HCEC 1CT (cell line): ENCODE results near the gene IQCE.
A peak's percentile ranks its signal among the peaks of the same experiment; 100 is the strongest.
"Not testable (repeated sequence)": the region's sequence is repeated elsewhere in the genome, so short reads cannot be mapped to it uniquely, and the experiment has no call there.

Source experiments
- DNase-seq: peaks from one replicate; pipeline ENCODE4 v3.0.0-alpha.2; 2017

IQCE gene

DNA sequence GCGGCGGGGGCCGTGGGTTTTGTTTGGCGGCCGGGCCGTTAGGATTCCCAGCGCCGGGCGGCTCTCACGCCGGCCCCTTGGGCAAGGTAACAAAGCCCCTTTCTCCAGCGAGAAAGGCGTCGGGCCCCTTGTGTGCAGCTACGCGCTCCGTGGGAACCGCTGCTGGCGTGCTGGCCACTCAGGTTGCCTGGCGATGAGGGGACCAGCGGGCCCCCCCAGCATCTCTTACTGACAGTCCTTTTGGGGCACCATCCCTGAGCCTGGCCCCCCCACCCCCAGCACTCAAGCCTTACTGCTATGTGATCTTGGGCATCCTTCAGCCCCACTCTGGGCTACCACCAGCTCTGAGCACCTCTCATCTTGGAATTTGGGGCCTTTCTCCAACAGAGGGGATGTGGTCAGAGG, 37.4 kb upstream of the IQCE start:
- DNase-seq = no peak

DNA sequence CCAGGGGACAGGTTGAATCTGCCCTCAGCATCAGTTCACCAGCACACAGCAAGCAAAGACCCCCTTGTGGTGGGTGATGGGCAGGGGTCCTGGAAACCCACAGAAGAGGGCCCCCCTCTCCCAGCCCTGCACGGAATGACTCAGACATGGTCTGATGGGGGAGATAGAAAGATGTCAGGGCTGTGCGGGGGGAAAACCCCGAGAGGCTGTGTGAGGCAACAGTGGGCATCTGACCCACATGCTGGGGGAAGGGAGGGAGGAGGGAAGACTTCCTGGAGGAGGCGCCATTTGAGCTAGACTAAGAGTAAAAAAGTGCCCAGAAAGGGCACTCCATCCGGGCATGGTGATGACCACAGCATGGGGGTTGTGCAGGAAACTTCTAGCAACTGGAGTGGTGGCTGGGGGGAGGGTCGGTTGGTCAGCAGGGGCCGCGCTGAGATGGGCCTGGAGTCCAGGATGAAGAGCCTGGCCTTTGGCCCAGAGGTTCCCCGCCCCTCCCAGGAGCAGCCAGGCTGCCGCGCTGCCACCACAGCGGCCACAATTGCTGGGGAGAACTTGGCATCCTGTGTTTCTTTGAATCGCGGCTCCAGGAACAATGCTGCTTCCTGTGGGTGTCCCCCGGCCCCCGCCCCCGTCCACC, 36.7 kb upstream of the IQCE start:
- DNase-seq = no peak

DNA sequence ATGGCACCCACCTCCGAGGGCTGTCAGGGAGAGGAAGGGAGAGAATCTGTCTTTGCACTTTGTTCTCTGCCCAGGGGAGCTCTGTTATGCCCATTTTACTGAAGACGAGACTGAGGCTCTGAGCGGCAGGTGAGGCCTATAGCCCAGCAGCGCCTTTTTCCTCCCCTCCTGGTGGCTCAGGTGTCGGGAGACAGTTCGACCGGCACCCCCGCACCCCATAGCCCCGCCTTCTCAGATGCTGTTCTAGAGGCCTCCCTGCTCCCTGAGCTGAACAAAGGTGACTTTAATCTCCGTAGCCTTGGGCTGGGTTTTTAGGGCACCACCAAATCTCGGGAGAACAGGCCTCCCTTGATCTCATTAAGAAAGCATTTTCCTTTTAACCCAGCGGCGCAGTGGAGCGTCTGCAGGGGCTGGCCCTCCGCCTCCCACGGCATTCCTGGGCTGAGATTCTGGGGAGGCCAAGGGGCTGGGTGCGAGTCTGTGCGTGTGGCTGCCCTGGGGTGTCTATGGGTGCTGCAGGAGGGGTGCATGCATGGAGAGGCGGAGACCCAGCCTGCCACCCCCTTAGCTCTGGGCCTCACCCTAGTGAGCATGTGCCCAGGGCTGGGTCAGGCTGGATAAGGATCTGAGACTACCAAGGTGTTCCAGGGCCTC, 35.9 kb upstream of the IQCE start:
- DNase-seq = no peak

DNA sequence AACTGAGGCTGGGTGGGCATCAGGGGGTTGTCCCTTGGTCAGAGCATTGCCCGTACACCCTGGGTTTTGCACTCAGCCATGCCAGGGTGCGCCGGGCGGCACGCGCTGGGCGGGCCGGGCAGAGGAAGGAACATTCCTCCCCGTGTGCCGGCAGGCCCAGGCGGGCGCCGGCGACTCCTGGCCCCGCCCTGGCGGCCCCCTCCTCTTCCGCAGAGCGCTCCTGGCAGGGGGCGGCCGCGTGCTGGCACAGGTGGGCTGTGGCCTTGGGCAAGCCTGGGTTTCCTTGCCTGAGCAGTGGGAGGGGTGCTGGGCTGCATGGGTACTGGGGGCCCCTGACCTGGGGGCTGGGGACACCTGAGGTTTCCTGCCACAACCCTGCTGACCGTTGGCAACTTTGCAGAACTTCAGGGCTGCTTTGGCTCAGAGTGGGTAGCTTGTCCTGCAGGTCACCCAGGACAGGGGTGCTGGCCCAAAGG, 35.3 kb upstream of the IQCE start:
- DNase-seq = no peak

DNA sequence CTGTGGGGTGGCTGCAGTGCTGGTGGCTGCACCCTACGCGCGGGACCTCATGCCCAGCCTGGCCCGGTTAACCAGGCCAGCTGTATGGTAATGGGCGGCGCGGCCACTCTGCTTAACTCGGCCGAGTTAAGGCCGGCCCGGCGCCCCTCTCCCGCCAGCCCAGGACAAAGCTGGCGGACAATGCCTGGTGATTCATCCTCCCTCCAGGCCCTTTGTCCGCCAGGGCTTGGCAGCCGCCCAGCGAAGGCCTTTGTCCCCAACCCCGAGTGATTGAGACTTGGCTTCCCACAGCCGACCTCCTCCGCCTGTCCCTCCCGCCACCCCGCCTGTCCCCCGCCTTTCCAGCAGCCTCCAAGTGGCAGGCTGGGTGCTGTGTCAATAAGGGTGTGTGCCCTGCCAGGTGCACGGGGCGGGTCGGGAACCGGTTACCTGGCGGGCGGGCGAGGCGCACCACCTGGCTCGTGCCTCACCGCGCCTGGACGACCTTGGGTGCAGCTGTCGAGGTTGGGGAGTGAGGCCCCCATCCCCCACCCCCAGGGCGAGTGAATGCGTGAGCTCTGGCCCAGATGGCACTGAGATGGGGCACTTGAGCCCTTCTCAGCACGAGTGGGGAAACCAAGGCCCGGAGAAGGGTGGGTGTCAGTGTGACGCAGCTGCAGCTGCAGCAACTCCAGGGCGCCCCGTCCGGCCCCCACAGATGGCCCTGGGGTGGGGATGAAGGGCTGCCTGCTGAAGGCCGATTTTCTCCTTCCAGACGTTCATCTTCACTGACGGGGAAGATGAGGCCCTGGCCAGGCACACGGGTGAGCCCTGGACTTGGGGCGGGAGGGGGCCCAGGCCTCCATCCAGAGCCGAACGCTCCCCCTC, 34.6 kb upstream of the IQCE start:
- no peak for DNase-seq

DNA sequence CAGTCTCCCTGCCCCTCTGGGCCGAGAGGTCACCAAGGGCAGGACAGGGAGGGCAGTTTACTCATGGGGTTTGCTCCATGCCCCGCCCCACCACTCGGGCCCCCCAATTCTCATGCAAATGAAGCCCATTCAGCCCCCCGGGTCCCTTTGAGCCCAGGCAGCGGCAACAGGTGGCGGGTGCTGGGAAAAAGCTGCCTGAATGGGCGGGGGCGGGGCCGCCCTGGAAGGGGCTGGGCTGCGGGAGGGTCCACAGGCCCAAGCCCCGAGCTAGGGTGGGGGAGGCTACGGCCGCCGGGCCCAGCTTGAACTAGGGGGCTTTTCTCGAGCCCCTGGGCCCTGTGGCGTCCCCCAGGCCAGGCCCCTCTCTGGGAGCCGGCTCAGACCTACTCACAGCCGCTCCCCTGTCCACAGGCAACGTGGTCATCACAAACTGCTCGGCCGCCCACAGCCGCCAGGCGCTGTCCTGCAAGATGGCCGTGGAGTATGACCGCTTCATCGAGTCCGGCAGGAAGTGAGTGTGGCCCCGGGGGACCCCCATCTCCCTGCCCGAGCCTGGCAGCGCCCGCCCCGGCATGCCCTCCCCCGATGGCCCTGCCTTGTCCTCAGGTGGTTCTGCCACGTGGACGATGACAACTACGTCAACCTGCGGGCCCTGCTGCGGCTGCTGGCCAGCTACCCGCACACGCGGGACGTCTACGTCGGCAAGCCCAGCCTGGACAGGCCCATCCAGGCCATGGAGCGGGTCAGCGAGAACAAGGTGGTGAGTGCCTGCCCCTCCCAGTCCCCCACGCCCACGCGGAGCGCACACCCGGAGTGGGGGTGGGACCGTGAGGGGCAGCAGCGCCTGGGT, 33.7 kb upstream of the IQCE start:
- no peak for DNase-seq

DNA sequence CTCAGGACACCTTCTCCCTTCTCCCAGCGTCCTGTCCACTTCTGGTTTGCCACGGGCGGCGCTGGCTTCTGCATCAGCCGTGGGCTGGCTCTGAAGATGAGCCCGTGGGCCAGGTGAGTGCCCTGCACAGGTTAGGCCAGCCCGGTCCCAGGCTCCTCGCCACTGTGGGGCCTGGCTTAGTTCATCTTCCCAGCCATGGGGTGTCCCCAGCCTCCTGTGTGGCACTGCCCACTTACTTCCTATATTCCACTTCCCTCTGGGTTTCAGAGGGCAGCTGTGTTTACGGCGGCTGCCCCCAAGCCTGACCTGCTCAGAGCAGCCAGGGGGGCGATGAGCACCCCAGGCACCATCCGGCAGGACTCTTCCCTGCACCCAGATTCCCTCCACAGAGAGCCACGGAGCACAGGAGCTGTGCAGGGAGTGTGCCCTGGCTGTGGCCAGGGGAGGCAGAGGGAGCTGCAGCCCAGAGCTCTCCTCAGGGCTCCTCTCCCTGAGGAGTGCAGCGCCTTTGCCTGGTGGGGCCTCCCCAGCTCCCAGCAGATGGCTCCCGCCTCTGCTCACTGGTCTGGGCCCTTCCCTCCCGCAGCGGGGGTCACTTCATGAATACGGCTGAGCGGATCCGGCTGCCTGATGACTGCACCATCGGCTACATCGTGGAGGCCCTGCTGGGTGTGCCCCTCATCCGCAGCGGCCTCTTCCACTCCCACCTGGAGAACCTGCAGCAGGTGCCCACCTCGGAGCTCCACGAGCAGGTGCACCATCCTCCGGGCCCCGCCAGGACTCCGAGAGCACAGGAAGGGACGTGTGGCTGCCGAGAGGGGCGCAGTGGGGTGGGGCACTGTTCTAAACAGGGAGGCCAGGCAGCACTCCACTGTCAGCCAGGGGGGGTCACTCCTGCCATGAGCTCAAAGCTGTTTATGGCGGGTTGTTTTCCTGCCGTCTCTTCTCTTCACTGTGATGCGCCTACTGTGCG, 32.8 kb upstream of the IQCE start:
- DNase-seq = no peak

DNA sequence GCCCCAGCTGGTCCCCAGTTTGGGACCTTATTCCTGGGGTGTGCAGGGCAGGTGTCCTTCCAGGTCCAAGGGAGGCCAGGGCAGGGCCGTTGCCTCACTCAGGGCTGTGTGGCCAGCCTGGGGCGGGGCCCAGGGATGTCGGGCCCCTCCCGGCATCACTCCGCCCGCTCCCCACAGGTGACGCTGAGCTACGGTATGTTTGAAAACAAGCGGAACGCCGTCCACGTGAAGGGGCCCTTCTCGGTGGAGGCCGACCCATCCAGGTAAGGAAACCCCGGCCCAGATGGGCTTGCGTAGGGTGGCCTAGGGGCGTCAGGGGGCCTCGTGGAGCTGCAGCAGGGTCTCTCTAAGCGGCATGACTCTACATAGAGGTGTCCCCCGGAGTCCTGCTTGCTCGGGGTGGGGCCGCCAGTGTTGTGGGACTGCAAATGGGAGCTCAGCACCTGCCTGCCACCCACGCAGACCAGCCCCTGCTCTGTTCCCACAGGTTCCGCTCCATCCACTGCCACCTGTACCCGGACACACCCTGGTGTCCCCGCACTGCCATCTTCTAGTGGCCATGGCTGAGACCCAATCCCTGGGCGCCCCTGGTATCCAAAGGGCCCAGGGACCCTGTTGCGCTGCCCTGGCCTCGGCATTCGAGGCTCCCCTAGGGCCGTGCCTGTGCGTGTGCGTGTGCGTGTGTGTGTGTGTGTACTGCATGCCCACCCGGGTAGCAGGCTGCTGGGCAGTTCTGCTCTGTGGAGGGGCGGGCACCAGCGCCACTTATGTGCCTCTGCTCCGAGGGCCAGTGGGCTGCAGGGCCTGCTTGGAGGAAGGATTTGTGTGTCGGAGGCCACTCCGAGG, 31.9 kb upstream of the IQCE start:
- DNase-seq = no peak

DNA sequence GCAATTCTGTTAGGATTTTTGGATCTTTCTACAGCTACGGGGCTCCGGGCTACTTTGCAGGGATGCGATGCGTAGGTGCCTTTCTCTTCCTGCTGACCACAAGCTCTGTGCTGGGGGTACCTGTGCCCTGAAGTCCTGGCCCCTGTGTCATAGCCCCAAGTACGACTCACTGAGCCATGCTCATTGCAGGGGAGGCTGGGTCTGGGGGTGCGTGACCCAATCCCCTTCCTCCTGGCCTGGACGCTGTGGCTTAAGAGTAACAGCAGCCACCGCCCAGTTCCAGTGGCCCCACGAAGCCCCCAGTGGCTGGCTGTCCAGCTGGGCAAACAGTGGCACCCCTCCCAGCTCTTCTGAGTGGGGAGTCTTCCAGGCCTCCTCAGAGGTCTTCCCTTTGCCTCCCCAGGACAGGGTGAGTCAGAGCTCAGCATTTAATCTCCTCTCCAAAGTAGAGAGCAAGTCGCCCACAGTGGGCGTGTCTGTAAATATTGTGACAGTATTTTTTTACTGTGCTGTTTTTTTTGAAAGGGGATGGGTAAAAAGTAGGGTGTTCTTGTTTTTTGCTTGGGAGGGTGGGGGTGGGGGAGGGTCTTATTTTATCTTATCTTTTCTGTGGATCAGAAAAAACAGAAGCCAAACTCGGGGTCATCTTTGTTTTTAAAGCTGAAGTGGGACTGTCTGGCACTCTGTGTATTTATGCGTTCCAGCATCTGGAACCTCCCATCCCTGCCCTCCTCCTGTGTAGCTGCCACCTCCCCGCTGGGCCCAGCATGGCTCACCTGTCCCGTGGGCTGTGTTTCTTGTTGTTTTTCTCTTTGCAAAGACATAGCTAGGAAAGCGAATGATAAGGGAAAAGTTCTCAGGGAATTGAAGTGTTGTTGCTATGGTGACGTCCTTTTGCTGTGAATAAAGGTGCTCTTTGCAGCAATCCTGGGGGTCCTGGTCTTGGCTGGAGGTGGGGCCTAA, 31.0 kb upstream of the IQCE start:
- peak; percentile 43 for DNase-seq

DNA sequence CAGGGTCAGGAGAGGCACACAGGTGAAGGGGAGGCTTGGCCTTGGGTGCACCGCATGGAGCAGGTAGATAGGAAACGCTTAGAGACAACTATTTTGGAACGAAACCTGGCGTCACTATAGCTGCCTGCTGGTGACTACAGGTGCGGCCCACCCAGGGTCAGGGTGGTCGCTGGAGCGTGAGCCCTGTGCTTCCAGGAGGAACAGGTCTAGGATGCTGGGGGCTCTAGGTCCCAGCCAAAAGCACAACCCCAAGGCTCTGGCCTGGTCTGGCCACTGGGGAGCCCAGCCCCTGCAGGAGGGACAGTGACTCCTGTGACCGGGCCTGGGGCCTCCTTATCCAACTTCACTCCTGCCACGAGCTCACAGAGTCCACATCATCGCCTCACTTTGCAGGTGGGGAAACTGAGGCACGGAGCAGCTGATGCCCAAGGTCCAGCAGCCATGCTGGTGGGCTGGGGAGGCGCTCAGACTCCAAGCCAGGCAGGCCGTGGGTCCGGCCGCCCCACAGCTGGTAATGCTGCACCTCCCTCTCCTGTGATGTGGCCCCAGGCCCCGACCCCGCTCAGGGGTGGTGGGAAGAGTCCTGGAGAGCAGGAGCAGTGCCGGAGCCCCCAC, 30.2 kb upstream of the IQCE start:
- DNase-seq = no peak

DNA sequence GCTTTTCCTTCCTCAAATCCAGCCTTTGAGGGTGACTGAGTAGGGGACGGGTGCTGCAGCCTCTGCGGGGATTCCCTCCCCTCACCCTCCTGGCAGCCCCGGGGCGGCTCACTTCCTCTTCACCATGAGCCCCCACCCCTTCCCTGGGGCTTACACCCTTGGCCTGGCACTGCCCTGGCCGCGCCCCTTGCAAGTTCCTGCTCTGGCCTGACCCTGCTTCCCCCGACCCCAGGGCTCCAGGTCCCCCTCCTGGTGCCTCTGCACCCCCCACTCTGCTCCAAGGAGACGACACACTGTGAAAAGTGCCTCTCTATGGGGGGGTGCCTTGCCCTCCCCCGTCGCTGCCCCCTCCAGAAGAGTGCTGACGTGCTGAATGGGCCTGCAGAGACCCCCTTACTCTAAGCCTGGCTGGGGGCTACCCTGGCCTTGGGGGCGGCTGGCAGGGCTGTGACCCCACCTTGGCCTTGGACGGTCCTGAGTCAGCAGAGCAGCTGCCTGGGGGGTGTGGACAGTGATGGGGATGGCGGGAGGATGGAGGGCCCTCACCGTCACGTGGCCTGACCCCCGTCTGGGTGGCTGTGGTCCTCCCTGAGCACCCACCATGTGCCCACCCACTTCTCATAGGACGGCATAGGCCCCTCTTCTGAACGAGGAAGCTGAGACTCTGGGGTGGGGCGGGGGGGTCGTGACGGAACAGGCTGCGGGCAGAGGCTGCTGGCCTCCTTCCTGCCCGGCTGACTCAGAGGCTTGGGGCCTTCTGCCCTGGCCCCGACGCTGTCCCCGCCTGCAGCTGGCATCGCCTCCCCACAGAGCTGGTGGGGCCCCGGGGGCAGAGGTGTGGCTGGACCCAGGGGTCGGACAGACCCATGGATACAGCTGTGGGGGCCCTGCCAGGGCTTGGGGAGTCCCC, 29.4 kb upstream of the IQCE start:
- DNase-seq = peak; percentile 58

DNA sequence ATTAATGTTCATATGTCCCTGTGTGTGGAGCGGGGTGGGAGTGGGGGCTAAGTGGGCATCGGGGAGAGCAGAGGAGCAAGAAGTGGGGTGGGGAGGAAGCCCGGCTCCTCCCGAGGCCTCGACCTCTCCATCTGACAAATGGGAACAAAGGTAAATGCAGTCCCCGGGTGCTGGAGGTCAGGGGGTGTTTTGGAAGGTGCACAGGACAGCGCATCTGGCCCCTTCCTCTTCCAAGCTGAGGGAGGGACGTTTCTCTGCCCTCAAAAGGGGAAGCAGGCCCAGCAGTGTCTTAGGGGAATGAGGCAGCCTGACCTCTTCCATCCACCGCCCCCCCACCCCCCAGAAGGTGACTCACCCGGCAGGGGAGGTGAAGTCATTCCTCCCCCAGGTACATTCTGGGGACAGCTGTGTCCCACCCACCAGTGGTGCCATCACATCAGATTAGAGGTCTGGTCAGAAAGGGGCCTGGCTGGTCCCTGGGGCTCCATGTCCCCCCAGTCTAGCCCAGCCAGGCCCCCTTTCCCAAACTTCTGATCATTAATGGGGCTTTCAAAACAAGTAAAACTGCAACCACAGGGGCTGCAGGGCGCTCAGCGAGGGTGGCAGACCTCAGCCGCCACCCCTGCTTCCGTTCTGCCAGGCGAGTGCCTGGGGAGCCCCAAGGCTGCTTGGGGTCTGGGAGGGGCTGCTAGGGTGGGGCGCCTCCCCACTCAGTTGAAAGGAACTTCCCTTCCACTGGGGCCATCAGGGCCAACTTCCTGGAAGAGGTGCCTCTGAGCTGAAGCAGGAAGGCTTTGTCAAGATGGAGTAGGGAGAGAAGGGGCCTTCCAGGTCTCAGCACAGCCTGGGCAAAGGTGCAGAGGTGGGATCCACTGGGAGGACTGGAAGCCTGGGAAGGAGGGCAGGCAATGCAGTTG, 28.4 kb upstream of the IQCE start:
- DNase-seq = no peak

DNA sequence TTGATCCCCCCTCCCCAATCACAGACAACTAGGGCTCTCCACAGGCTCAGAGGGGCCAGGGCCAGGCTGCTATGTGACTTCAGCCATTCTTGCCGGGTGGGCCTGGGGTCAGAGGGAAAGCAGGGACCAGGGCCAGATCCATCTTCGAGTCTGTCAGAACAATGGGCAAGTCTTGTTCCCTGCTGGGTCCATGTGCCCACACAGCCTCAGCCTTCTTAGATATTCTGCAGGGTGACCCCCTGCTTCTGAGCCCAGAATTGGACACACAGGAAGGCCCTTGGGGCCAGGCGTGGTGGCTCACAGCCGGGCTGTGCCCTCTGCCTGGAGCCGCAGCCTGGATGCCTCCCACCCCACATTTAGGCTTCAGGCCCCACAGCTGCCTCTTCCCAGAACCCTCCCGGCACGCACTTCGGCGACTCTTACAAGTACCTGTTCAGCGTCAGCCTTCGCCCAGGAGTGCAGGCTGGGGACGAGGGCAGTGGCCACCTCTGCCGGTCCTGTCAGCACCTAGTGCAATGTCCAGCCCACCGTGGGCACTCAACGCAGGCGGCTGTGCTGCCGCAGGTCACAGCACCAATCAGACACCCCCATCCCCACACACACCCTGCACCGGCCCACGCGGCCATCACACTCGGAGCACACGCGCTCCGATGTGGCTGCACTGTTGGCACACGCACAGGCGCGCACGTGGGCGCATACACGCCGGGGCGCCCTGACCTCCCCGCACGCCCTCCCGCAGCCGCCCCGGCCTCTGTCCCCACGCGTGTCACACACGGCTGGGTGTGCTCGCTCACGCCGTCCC, 27.6 kb upstream of the IQCE start:
- not testable (repeated sequence) for DNase-seq

DNA sequence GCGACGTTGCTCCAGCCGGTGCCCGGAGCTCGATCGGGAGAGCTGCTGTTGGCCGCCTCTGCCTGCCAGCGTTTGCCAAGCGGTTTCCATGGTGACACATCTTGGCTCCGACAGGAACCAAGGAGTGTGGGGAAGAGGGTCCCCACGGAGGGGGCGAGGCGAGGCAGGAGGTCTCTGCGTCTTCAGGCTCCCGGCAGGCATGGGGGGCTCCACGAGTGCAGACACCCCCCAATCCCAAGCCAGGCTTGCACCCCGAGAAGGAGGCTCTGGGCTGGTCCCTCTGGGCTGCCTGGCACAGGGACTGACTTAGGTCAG, 27.0 kb upstream of the IQCE start:
- DNase-seq = not testable (repeated sequence)

DNA sequence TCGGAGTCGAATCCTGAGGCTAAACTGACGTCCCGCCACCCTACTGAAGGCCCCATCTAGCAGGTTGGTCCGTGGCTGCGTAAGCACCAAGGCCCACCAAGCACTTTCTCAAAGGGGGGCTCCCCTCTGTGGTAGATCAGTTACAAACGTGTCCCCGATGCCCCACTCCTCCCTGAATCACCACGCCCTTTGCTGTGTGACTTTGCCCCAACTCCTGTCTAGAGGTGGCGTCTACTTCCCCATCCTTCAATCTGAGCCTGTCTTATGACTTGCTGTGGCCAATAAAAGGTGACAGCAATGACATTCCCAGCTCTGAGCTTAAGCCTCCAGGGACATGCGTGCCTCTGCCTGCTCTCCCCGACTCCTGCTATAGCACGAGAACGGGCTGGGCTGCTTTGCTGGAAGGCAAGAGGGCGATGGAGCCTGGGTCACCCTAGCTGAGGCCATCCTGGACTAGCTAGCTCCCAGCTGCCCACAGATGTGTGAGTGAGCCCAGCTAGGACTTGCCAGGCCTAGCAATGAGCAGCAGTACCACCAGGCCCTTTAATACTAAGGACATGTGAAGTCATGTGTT, 26.5 kb upstream of the IQCE start:
- not testable (repeated sequence) for DNase-seq

DNA sequence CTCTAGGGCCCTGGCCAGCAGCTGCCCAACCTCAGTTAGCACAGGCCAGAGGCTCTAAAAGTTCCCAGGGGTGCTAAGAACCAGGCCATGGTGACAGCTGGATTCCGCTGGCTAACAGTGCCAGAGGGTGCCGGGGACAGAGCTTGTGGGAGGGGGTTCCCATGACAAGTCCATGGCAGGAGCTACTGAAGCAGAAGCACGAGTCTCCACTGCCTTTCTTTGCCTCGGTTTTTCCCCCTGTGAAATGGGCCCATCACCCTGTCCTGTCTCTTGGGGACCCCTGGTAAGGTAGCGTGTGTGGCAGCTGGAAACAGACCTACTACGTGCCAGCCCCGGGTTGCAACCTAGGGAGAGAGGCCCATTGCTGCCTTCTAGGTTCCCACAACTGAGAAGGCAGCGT, 26.0 kb upstream of the IQCE start:
- DNase-seq = not testable (repeated sequence)
